Pancreas (tissue), 10 donors: ENCODE measurements around the gene BICRA. TPM values are rescaled to one million over a fixed set of nuclear protein-coding genes. Genes with fewer than 3 reads are reported as not detected.
A peak's percentile ranks its signal among the peaks of the same experiment; 100 is the strongest.

Experiments
- ATAC-seq, 4 donors: fragments of 200-7000 bp; cut with Tn5 transposase; one replicate each; pipeline versions ENCODE4 v1.8.0 to v1.9.1; 2020; ENCODE audit warnings: mild to moderate bottlenecking in 4 of 4, moderate library complexity in 4 of 4
- DNase-seq, 6 donors: peaks; one replicate each; pipeline ENCODE4 v3.0.0-alpha.2; 2020
- FAIRE-seq: peaks from 2 replicates; lab custom pipeline; 2012; peaks lifted over from hg19 to GRCh38; lab: Jason Lieb, UNC
- H3K27ac ChIP-seq, 4 donors: fragments of 200-600 bp; sonication (generic); 1 replicate in 3 of 4; 2 replicates in 1 of 4; pipeline versions ENCODE4 v1.5.0 to v1.8.0; 2020
- H3K27me3 ChIP-seq, 4 donors: fragments of 200-600 bp; one replicate each; pipeline ENCODE4 v1.8.0; 2021
- H3K36me3 ChIP-seq, 3 donors: fragments of 200-600 bp; sonication (generic) in 1 of 3; one replicate each; pipeline versions ENCODE4 v1.5.0 to v1.8.0; 2020 to 2021
- H3K4me1 ChIP-seq, 3 donors: fragments of 200-600 bp; one replicate each; pipeline ENCODE4 v1.8.0; 2021
- H3K4me3 ChIP-seq, 4 donors: fragments of 200-600 bp; sonication (generic) in 2 of 4; one replicate each; pipeline versions ENCODE4 v1.5.0 to v1.8.0; 2020 to 2021
- H3K9me3 ChIP-seq, 4 donors: fragments of 200-600 bp; one replicate each; pipeline ENCODE4 v1.8.0; 2021
- CTCF ChIP-seq, 4 donors: fragments of 200-600 bp; sonication (generic) in 3 of 4; IDR thresholded peaks; one replicate each; pipeline versions ENCODE4 v1.5.0 to v1.8.0; 2021; ENCODE audit warnings: antibody characterized with exemption in 4 of 4
- WGBS, 2 donors: extraction: QIAGEN DNeasy Blood & Tissue Kit; methylation state at CpG; one replicate each; pipeline ENCODE4 v1.1.7; 2013; 5-methylcytosine and 5-hydroxymethylcytosine counted together
- intact Hi-C, 3 donors: fragments of 100-400 bp; cut with DNase I; formaldehyde crosslinking; loops; one replicate each; pipeline versions ENCODE4 v1.11.1 to v1.14.2; 2022
- polyA plus RNA-seq, 2 donors: library from polyadenylated mRNA; stranded (reverse); fragments of 200-250 nt; gene quantifications; one replicate each; pipeline ENCODE4 v1.2.3, GENCODE V29; 2013
- total RNA-seq, 6 donors: library from RNA; stranded (reverse); fragmentation: NEBNext Ultra II Directional in 4 of 6; extraction: Animal tissue kit (Norgen Biotek cat#: 25700) in 4 of 6; gene quantifications; one replicate each; pipeline versions ENCODE4 v1.2.1 to v1.2.4, GENCODE V29; 2021 to 2023
- donor health status: healthy with polysubstance abuse.
- donor health status: DM: no; HTN: no; CAD: no; lungs with moderate emphysema.
- donor health status: DM: no; HTN: no; CAD: no.
- donor health status: control.
- donor health status: control.
- donor health status: Bipolar disorder and iron deficiency.
- donor health status: DM: yes; HTN: yes; CAD: no.
- donor health status: DM: no; HTN: no; CAD: no.
- donor health status: DM: no; HTN: no; CAD: no.
- donor health status: DM: yes; HTN: yes; CAD: no.

Gene BICRA
- total and polyA plus RNA-seq, 8 donors = 2.7 to 10.4 (median 5.9) TPM

- Histone ChIP-seq H3K27ac (no peak overlapping the region), H3K9me3 (no peaks in the 10 kb centered on the region), H3K36me3 (no peaks in the 10 kb centered on the region), H3K4me3 (no peak overlapping the region), H3K4me1 (peaks cover 0 to 3% (median 0%) of the 10 kb centered on the region in 3 donors), H3K27me3 (no peaks in the 10 kb centered on the region)
- DNase-seq = no peak
- WGBS, 2 donors = 78 to 86% methylated on average over 9 of the region's 9 CpGs
- no peak for ATAC-seq
- intact Hi-C loops = no loop called here
- no peak for FAIRE-seq
- no peak for TF ChIP-seq CTCF (IDR thresholded peaks at IDR 0.05)
These were observed 39.6 kb upstream of the BICRA start for GRCh38 chr19:47569331-47569730.

- WGBS, 2 donors = 72 to 73% methylated on average over 22 of the region's 22 CpGs
- FAIRE-seq (no peak), DNase-seq (peak in 1 of 6 donors; percentile 41), ATAC-seq (no peak)
- Histone ChIP-seq H3K27me3 (no peaks in the 10 kb centered on the region), H3K36me3 (no peaks in the 10 kb centered on the region), H3K9me3 (no peaks in the 10 kb centered on the region), H3K27ac (no peak overlapping the region), H3K4me3 (peak overlapping the region in 1 of 4 donors; percentile 23), H3K4me1 (no peaks in the 10 kb centered on the region)
- intact Hi-C loops = no loop called here
- no peak for TF ChIP-seq CTCF (IDR thresholded peaks at IDR 0.05)
These were observed 36.3 kb upstream of the BICRA start for GRCh38 chr19:47572635-47573034.

- H3K4me3 ChIP-seq = peak within 1 kb of the TSS in 2 of 4 donors; percentile 23 to 50
- FAIRE-seq (no peak), ATAC-seq (peak; percentile 87 to 96 (median 90)), DNase-seq (peak; percentile 42 to 79 (median 66))
- no peaks in the 10 kb centered on the region for H3K27me3 ChIP-seq
- H3K4me1 ChIP-seq = no peaks in the 10 kb centered on the region
- no peak for TF ChIP-seq CTCF (IDR thresholded peaks at IDR 0.05)
- intact Hi-C loops = no loop called here
- H3K36me3 ChIP-seq = no peaks in the 10 kb centered on the region
- H3K9me3 ChIP-seq = no peaks in the 10 kb centered on the region
- H3K27ac ChIP-seq = no peak within 1 kb of the TSS
- WGBS, 2 donors = 18 to 28% methylated on average over 50 to 89 of the region's 89 CpGs
These were observed 35.6 kb upstream of the BICRA start, which contains the start of gene ZNF541 for GRCh38 chr19:47573071-47574026. TSS of gene ZNF541 (minus strand) at chr19:47573148. CDS start at chr19:47555856, 17,292 bp downstream.

GRCh38 chr19:47580397-47580796 is 28.5 kb upstream of the BICRA start:
- no peaks in the 10 kb centered on the region for H3K36me3 ChIP-seq
- H3K4me1 ChIP-seq = no peaks in the 10 kb centered on the region
- 74 to 81% methylated on average over 3 of the region's 3 CpGs for WGBS, 2 donors
- H3K27me3 ChIP-seq = no peaks in the 10 kb centered on the region
- no peak for TF ChIP-seq CTCF (IDR thresholded peaks at IDR 0.05)
- no peaks in the 10 kb centered on the region for H3K9me3 ChIP-seq
- DNase-seq = peak in 1 of 6 donors; percentile 1
- H3K4me3 ChIP-seq = no peak overlapping the region
- ATAC-seq = no peak
- intact Hi-C loops = no loop called here
- FAIRE-seq = no peak
- no peak overlapping the region for H3K27ac ChIP-seq
